HG02610 (cell line): ENCODE data around the gene SQSTM1.
A peak's percentile ranks its signal among the peaks of the same experiment; 100 is the strongest.

ENCODE experiments used
- ATAC-seq: cut with Tn5 transposase; IDR thresholded peaks from one replicate; pipeline ENCODE4 v1.9.1; 2021; ENCODE audit warnings: mild to moderate bottlenecking, moderate library complexity; ENCODE audit not compliant: unreplicated experiment

SQSTM1 gene

DNA sequence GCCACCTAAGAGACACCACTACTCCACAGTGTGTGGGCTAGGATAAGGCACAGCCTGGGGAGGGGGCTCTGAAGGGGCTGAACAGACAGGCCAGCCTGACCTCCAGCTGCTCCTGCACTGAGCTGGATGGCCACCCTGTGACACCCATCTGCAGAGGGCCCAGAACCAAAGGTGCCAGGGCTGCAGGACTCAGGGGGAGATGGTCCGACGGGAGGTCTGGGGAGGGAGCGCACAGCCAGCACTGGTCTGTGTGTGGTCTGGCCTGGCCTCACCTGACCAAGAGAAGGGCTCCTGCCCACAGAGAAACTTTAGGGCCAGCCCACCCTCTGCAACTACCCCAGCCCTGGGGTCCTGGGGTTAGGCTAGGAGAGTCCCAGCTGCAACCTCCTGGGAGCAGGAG is 26.1 kb upstream of the SQSTM1 start:
- ATAC-seq = no peak

DNA sequence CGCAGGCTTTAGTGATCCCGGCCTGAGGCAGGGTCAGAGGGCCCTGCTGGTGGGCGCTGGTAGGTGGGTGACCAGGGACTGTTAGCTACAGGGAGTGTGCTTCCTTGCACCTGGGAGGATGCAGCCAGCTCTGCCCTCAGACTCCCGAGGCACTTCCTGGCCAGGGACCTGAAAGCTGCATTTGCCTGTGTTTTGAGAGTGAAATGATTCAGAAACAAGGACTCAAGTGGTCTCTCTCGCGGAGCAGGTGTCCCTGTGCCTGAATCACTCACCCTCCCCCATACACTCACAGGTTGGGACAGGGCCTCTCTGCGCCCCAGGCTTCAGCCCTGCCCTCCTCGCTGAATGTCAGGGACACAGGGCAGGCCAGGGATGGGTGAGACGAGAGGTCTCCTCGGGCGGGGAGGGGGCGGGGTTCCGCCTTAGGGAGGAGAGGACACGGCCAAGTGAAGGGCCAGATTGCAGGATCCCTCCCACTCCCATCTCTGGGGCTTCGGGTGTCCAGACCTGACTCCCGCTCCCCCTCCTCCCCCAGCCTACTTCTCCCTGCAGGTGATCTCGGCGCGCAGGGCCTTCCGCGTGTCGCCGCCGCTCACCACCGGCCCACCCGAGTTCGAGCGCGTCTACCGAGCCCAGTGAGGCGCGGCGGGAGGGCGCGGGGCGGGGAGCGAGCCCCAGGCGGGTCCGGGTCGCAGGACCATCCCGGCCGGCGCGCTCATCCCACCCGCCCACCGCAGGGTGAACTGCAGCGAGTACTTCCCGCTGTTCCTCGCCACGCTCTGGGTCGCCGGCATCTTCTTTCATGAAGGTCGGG is 25.4 kb upstream of the SQSTM1 start:
- ATAC-seq = no peak

DNA sequence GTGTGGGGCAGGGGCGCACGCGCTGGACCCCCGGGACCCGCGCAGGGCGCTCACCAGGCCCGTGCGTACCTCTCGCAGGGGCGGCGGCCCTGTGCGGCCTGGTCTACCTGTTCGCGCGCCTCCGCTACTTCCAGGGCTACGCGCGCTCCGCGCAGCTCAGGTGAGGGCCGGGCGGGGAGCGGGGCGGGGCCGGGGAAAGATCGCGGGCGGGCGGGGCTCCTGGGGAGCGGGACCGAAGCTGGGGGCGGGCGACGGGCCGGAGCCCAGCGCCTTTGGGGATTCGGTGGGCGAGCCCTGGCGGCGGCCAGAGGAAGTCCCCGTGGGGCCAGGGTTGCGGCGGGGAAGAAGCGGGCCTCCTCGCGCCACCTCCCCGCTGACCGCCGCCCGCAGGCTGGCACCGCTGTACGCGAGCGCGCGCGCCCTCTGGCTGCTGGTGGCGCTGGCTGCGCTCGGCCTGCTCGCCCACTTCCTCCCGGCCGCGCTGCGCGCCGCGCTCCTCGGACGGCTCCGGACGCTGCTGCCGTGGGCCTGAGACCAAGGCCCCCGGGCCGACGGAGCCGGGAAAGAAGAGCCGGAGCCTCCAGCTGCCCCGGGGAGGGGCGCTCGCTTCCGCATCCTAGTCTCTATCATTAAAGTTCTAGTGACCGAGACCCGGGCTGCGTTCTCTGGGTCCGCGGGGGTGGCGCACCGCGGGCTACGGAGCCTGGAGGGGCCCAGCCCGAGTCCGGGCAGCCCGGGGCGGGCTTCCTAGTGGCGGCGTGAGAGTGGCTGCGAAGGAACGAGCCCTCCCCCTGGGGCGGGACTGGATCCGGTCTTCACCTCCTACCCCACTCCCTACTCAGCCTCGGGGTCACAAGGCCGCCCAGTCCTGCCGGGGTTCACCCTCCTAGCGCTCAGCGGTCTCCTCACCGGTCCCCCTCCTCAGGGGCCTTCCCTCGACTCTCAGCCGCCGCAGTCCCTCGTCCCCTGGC is 24.6 kb upstream of the SQSTM1 start:
- ATAC-seq = peak; percentile 71

DNA sequence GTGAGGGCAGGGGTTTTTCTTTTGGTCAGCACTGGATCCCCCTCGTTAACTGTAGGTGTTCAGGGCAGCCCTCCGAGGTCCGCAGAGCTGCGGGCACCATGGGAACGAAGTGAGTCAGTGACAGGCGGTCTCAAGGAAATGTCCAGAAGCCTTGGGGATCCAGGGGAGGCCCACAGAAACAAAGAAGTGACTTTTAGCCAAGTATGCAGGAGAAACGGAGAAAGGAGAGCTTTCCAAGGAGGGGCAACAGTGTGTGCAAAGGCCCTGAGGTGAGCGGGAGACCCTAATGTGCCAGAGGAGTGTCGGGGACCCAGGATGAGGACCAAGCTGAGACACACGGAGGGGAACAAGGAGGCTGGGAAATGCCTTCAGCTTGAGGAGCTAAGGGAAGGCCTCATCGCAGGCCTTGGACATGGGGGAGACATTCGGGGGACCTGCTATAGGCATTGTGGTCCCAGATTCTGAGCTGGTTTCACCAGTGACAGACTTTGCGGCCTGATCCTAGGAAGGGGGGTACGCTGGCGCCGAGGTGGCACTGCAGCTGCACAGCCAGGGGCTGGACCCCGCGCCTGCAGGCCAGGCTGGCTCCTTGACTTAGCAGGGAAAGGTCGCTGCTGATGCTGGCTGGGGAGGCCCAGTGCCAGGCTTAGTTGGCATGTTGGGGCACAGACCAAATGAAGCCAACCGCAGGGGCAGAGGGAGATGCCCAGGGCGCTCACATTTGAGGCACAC is 23.7 kb upstream of the SQSTM1 start:
- ATAC-seq = no peak

DNA sequence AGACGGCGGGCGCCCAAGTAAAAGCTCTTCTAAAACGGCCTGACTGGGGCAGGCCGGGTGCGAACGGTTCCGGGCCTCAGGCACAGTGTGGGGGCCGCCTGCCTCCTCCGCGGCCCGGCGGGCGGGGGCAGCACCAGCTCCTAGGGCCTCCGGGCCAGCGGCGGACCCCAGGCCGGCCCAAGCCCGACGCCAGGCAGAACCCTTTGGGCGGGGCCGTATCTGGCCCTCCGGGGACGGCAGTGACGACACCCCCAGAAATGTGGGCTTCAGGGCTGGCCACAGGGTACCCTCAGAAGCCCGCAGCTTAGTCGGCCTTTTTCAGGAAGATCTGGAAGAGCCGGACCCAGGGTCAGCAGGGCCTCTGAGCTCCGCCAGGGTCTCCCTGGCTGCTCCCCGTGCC is 23.0 kb upstream of the SQSTM1 start:
- ATAC-seq = no peak

DNA sequence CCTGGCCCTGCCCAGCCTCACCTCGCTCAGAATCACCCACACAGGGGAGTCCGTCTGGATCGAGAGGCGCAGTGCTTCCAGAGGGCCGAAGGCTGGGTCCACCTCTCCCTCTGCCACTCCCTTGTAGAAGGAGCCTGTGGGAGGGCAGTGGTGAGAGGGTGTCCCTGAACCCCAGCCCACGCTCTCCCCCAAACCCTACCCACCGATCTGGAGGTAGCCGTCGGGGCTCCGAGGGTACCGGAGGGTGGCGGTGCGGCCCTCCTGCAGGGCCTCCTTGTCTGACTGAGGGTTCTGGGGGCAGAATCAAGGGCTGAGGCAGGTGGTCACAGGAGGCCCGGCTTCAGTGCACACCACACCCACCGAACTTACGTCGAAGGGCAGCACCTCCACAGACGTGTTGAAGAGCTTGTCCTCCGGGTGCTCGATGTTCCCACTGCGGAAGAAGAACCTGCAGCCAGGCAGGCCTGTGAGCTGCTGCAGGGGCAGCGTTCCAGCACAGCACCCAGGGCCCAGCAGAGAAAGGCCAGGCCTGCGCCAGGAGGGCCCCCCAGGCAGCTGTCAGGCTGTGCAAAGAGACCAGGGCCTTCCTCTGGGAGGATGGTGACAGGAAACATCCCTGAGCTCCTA is 22.4 kb upstream of the SQSTM1 start:
- ATAC-seq = no peak

DNA sequence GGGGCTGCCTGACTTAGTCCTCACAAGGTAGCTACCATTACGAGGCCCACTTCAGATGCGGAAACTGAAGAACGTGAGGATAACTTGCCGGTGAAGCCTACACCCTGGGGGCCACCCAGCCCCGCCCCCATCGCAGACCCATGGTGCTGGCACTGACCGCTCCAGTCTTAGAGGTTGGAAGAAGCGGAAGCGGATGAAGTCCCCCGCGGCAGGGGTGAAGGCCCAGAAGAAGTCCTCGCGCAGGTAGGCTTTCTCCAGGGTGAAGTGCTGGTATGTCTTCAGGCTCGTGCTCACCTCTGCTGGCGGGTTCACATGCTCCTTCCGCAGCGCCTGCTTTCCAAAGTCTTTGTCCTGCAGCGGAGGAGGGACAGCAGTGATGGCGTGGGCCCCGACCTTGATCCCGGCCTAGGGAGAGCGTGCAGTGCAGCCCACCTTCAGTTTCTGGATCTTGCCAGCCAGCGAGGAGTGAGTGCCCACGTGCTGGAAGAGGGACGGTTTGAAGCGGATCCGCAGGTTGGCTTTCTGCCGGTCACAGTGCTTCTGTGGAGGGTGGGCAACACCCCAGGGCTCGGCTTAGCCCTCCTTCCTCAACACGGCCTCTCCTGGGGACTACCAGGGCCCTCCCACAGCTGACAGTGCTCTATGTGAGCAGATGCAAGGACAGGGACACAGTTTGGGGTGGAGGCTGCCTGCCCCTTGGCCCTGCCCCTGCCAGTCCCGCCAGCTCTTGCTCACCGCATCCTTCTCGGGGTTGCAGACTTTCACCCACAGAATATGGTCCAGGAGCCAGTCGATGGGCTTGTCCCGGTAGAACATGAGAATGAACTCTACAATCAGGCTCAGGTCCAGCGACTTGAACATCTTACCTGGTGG is 21.7 kb upstream of the SQSTM1 start:
- no peak for ATAC-seq

DNA sequence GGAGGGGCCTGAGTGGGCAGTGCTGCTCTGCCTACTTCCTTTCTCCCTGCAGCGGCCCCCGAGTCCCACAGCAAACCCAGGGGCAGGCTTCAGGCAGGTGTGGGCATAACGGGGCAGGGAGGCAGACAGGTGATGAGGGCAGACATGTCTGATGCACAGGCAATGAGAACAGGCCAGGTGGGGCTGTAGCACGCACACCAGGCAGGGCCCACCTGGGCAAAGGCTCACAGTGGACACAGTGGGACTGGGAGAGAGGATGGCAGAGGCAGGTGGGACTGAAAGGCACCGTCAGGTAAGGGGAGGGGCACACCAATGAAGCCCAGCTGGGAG is 21.1 kb upstream of the SQSTM1 start:
- ATAC-seq = no peak

DNA sequence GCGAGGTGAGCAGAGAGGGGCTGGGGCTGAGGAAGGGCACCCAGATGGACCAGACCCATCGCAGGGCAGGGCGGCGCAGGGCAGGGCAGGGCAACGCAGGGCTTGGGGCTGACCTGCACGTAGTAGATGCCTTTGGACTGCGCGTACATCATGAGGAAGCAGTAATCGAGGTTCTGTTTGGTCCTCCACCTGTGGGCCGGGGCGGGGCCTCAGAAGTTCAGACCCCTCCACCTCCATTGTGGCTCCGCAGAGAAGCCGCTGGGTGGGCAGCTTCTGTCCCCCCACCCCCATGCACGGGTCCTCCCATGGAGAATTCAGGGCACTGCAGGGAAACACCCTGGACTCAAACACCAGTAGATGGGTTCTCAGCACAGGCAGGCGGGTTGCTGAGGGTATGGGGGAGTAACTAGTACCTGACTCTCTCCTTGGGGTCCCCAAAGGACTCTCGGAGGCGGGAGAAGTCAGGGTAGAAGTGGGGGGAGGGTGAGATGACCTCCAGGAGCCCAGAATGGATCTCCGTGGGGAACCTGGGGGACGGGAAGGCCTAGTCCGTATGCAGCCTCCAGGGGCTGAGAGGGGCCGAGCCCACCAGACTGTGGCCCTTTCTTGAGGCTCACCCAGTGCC is 20.5 kb upstream of the SQSTM1 start:
- ATAC-seq = no peak

DNA sequence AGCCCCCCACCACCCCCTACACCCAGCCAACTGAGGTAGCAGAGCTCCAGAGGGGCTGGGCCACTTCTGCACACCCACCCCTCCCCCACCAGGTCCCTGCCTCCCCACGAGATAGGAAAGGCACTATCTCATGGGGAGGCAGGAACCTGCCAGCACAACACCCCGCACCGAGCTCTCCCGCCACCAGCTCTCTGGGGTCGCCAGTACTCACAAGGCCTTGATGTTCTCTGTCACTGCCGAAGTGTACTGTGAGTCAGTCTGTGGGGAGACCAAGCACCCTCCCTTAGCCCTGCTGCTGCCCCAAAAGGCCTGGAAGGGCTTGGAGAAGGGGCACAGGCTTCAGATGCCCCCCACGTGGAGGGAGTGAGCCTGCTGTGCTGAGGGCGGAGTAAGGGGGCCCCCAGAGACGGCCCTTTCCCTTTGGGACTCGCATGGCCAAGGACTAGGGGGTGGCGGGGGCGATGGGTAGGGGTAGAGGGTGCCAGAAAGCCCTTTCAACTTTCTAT is 20.0 kb upstream of the SQSTM1 start:
- ATAC-seq = no peak

DNA sequence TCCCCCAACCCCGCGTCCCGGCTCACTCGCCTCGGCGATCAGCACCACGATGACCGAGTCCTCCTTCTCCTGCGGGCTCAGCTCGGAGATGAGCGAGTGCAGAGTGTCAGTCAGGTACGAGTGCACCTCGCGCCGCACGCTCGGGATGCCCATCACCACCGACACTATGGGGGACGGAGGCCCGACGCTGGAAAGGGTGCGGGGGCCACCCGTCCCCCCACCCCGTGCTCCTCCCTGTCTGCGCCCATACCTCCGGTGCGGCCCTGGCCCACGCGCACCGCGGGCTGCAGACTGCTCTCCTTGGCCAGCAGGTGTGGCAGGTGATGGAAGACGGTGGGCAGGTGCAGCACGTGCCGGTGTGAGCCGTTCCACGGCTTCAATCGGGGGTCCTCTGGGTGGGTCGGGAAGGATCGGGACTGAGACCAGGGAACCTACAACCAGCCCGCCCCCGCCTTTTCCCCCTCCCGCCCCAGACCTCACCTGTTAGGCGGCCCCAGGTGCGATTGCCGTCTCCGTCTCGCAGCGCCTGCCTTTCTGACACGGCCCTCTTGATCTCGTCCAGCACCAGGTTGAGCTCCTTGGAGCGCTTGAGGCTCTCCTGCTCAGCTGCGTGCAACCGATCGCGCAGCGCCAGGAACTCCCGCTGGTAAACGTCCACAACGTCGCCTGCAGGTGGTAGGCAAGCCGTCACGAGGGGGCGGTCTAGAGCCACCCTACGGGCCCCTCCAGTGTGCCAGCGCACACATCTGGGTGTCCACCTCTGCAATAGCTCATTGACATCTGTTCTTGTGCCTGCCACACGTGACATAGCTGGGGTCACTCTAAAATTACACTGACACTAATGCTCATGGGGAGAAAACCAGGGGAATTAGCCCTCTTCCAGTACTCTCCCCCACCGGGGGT is 19.1 kb upstream of the SQSTM1 start:
- no peak for ATAC-seq

DNA sequence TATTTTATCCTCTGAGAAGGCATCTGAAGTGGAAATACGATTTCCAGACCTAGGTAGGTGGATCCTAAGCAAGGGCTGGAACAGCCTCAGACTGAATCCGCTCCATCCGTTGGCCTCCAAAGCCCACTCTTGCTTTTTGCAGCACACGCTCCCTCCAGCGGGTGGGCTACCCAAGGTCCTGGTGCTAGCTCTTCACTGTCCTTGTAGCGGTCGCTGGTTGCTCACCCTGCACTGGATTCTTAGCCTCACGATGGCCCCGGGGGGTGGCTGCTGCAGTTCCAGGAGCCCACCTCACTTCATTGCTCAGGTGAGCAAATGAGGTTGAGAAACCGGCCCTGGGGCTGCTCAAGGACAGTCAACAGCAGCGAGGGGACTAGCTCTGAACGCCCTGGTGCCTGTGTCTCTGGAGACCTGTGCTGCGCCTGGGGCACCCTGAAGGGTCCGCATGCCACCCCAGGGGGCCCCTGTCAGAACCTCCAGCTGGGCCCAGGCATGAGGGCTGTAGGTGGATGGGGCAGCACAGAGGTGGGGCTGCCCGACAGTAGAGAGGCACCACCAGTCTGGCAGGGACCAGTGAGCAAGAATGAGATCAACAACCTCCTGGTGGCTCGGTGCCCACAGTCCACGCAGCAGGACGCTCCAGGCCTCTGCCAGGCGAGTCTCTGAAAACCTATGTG is 18.4 kb upstream of the SQSTM1 start:
- no peak for ATAC-seq

DNA sequence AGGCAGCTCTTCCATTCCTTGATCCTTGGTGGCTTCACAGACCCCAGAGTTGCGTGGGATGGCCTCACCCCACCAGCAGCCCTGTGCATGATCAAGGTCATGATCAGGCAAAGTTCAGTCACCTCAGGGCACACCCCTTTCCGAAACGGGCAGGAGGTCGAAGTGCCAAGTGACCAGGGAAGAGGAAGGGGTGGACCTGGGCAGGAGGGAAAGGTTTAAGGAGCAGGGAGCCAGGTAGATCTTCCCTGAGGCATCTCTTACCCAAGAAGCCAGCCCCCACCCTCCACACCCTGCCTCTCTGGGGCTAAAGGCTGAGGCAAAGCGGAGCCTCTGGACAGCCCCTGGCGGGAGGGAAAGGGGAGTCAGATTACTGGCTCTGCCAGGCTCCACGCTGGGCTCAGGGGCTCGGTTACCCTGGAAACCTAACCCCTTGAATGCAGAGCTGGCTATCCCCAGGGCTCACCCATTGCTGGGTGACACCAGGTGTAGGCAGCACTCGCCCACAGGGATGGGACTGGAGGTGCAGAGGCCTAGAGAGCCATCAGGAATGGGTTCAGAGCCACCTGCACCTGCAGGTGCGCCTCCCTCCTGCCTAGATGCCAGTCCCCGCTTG is 17.6 kb upstream of the SQSTM1 start:
- ATAC-seq = no peak

DNA sequence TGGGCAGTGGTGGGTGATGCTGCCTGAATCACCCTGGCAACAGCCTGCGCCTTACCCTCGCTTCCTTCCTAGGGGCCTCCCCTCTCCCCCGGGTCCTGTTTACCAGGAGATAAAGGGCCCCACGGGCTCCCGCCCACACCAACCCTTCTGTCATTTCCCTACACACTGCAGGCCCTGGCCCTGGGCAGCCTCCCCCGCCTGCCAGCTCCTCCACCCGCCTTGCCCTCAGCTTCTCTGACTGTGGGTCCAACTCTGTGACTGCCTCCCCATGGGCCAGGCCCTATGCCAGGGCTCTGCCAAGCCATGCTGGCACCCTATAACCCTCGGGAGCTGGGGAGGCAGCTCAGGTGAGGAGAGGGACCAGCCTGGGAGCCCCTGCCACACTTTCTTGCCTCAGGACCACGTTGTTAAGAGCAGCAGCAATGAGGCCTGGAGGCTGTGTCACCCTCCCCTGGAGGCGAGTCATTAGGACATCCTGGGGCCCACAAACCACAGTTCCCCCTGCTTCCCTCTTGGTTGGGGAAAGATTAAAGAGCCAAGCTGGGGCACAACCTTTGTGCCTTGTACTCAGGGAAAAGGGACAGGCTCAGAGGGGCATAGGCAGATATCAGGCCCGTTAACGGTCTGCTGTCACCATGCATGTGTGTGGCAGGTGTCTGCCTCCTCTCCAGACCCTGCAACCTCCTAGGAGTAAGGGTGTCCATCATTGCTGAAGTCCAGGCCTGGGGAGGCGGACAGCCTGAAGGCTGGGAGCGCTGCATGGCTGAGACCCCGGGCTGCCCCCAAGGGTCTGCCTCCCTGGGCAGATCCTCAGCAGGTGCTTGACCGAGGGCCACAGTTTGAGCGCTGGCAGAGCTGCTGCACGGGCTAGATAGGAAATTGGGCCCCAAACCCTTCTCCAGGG is 16.8 kb upstream of the SQSTM1 start:
- ATAC-seq = no peak

DNA sequence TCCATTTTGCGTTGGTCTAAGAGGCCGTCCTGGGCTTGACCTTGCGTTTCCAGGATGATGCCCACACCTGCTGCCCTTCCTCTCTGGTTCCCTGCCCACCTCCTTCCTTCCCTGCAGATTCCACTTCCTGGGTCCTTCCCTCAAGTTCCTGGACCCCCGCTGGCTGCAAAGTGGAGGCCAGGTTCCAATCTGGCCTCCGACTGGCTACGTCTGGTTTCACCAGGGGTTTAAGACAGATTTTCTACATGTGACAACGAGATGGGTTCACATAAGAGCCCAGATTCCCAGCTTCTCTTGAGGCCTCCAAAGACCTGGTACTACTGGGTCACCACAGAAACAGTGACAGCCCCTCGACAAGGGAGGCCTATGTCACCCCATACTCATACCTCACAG is 16.2 kb upstream of the SQSTM1 start:
- no peak for ATAC-seq

DNA sequence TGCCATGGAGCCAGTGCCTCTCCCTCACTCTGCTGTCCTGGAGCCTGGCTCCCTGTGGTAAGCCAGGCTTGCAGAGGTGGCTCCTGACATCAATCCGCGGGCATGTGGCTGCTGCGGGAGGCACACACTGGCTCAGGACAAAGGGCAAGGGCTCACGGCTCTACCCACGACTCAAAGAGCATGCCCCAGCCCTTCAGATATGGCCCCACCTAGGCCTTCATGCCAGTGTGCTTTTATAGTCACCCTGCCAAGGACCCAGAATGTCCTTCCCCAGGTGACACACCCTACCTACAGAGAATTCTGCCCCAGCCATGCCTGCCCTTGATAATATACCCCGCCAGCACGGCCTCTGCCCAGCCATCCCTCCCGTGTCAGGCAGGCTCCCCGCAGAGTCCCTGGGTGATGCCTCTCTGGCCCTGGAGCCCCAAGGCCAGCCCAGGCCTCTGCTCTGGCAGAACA is 15.6 kb upstream of the SQSTM1 start:
- ATAC-seq = no peak
